Breast epithelium (tissue), 3 donors: ENCODE results near the gene ZSCAN26.

Experiments used
- CTCF ChIP-seq, 3 donors: fragments of 450-650 bp; IDR thresholded peaks; one replicate each; pipeline ENCODE4 v1.5.1; 2016 to 2017; ENCODE audit warnings: antibody characterized with exemption in 3 of 3, mild to moderate bottlenecking in 3 of 3, moderate library complexity in 3 of 3
- POLR2A ChIP-seq: fragments of 450-650 bp; IDR thresholded peaks from one replicate; pipeline ENCODE4 v1.6.1; 2016; ENCODE audit warnings: antibody characterized with exemption, mild to moderate bottlenecking, moderate library complexity
- POLR2AphosphoS5 ChIP-seq, 3 donors: sonication (generic); formaldehyde crosslinking; IDR thresholded peaks; one replicate each; pipeline ENCODE4 v1.6.1; 2017; ENCODE audit warnings: antibody characterized with exemption in 3 of 3

- TF ChIP-seq CTCF (IDR thresholded peaks at IDR 0.05) (no peak), POLR2AphosphoS5 (IDR thresholded peaks at IDR 0.05) (no peak), POLR2A (no peak)
Observed at GRCh38 chr6:28240471-28240870, 26.5 kb upstream of the ZSCAN26 start.
